NCI-H2196 (cell line): ENCODE measurements around the gene CTPS2.
"Not testable (repeated sequence)": the region's sequence is repeated elsewhere in the genome, so short reads cannot be mapped to it uniquely, and the experiment has no call there.

Experiments used
- DNase-seq: peaks from one replicate; lab custom pipeline; 2025; ENCODE audit not compliant: unreplicated experiment; lab: John Stamatoyannopoulos, UW

Gene CTPS2

GRCh38 chrX:16610121-16610621 is 102.3 kb downstream of the CTPS2 start:
- DNase-seq: no peak

- DNase-seq: no peak
These were observed 106.2 kb downstream of the CTPS2 start for GRCh38 chrX:16606142-16606720.

- no peak for DNase-seq
These were observed 108.1 kb downstream of the CTPS2 start for GRCh38 chrX:16604337-16604736.

- DNase-seq: no peak
These were observed 108.6 kb downstream of the CTPS2 start for GRCh38 chrX:16603822-16604221.

GRCh38 chrX:16603235-16603634 is 109.2 kb downstream of the CTPS2 start:
- DNase-seq: not testable (repeated sequence)

GRCh38 chrX:16601885-16602284 is 110.6 kb downstream of the CTPS2 start:
- no peak for DNase-seq

- no peak for DNase-seq
These were observed 118.0 kb downstream of the CTPS2 start for GRCh38 chrX:16594490-16594889.

- no peak for DNase-seq
These were observed 118.7 kb downstream of the CTPS2 start for GRCh38 chrX:16593801-16594200.

- DNase-seq: no peak
These were observed 120.2 kb downstream of the CTPS2 start for GRCh38 chrX:16592194-16592770.

GRCh38 chrX:16589826-16590225 is 122.6 kb downstream of the CTPS2 start:
- no peak for DNase-seq

- no peak for DNase-seq
These were observed 123.3 kb downstream of the CTPS2 start for GRCh38 chrX:16589211-16589610.

GRCh38 chrX:16588266-16588665 is 124.2 kb downstream of the CTPS2 start:
- no peak for DNase-seq

GRCh38 chrX:16587836-16588235 is 124.6 kb downstream of the CTPS2 start:
- no peak for DNase-seq

- no peak for DNase-seq
These were observed 125.9 kb downstream of the CTPS2 start for GRCh38 chrX:16586377-16587112.

GRCh38 chrX:16585486-16586376 is 126.7 kb downstream of the CTPS2 start:
- DNase-seq: no peak

- not testable (repeated sequence) for DNase-seq
These were observed 132.3 kb downstream of the CTPS2 start for GRCh38 chrX:16580004-16580797.

- DNase-seq: no peak
These were observed 133.0 kb downstream of the CTPS2 start for GRCh38 chrX:16579517-16579916.

- no peak for DNase-seq
These were observed 134.3 kb downstream of the CTPS2 start for GRCh38 chrX:16578218-16578617.

- no peak for DNase-seq
These were observed 134.9 kb downstream of the CTPS2 start for GRCh38 chrX:16577483-16578029.

GRCh38 chrX:16575388-16575787 is 137.1 kb downstream of the CTPS2 start:
- not testable (repeated sequence) for DNase-seq
